GM10266 (cell line): ENCODE measurements around the gene STAMBPL1.
"Not testable (repeated sequence)": the region's sequence is repeated elsewhere in the genome, so short reads cannot be mapped to it uniquely, and the experiment has no call there.

ENCODE experiments used
- DNase-seq: peaks from one replicate; pipeline ENCODE4 v3.0.0; 2012; ENCODE audit errors: extremely low spot score
- CTCF ChIP-seq: IDR thresholded peaks from 2 replicates; pipeline ENCODE4 v1.5.1; 2012; ENCODE audit warnings: mild to moderate bottlenecking, low read depth; ENCODE audit not compliant: control insufficient read depth, insufficient read depth; ENCODE audit errors: missing control alignments

STAMBPL1 gene

GRCh38 chr10:88835096-88835909 lies 44.7 kb upstream of the STAMBPL1 start:
- DNase-seq, result peak; percentile 63
- TF ChIP-seq CTCF, result peak; percentile 94

GRCh38 chr10:88835910-88836221 lies 44.2 kb upstream of the STAMBPL1 start:
- TF ChIP-seq CTCF, result no peak
- DNase-seq, result no peak

GRCh38 chr10:88837632-88838031 lies 42.4 kb upstream of the STAMBPL1 start:
- DNase-seq, result not testable (repeated sequence)

GRCh38 chr10:88838766-88839350 lies 41.2 kb upstream of the STAMBPL1 start:
- TF ChIP-seq CTCF, result no peak
- no peak for DNase-seq

- no peak for DNase-seq
- no peak for TF ChIP-seq CTCF
Measured at GRCh38 chr10:88840104-88840503, 39.9 kb upstream of the STAMBPL1 start.

GRCh38 chr10:88840881-88841280 lies 39.2 kb upstream of the STAMBPL1 start:
- TF ChIP-seq CTCF, result no peak
- DNase-seq, result no peak

GRCh38 chr10:88841316-88842111 lies 38.5 kb upstream of the STAMBPL1 start:
- no peak for TF ChIP-seq CTCF
- DNase-seq, result no peak
